ENCODE results near the gene TDRKH. TPM values are rescaled to one million over a fixed set of nuclear protein-coding genes. Genes with fewer than 3 reads are reported as not detected.

Gene TDRKH
- total RNA-seq, 1 donor from 2014 or later, result 15.6 TPM

DNA sequence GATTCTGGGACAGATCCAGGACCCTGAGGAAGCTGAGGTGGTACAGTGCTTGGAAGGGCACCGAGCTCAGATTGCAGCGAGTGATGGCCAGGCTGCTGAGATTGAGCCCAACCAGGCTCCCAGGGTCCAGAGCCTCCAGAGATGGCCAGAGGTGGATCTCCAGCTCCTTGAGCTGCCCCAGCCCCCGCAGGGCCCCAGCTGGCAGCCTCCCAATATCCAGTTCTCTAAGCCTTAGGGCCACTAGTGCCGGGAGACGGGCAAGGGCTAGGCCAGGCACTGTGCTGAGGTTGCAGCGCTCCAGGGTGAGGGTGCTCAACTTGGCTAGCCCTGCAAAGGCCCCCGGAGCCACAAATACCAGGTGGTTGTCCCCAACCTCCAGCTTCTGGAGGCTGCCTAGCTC, 11.5 kb upstream of the TDRKH start:
- no peak for ATAC-seq (ENCODE audit: low read depth)
- H3K4me3 Mint-ChIP-seq, result no peak overlapping the region
- CTCF ChIA-PET, result no interaction called here
- TF ChIP-seq, protein P1, sequence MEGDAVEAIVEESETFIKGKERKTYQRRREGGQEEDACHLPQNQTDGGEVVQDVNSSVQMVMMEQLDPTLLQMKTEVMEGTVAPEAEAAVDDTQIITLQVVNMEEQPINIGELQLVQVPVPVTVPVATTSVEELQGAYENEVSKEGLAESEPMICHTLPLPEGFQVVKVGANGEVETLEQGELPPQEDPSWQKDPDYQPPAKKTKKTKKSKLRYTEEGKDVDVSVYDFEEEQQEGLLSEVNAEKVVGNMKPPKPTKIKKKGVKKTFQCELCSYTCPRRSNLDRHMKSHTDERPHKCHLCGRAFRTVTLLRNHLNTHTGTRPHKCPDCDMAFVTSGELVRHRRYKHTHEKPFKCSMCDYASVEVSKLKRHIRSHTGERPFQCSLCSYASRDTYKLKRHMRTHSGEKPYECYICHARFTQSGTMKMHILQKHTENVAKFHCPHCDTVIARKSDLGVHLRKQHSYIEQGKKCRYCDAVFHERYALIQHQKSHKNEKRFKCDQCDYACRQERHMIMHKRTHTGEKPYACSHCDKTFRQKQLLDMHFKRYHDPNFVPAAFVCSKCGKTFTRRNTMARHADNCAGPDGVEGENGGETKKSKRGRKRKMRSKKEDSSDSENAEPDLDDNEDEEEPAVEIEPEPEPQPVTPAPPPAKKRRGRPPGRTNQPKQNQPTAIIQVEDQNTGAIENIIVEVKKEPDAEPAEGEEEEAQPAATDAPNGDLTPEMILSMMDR (IDR thresholded peaks at IDR 0.05), result no peak
- intact Hi-C loops (cut with micrococcal nuclease), result no loop called here
- peaks cover 7% of the 10 kb centered on the region for H3K27me3 Mint-ChIP-seq
- H3K36me3 Mint-ChIP-seq (ENCODE audit: low read depth), result no peaks in the 10 kb centered on the region
- DNase-seq, result no peak
- no peak overlapping the region for H3K27ac Mint-ChIP-seq
- peaks cover 8% of the 10 kb centered on the region for H3K4me1 Mint-ChIP-seq
- H3K9me3 Mint-ChIP-seq, result no peaks in the 10 kb centered on the region
- POLR2A ChIA-PET, result no interaction called here

DNA sequence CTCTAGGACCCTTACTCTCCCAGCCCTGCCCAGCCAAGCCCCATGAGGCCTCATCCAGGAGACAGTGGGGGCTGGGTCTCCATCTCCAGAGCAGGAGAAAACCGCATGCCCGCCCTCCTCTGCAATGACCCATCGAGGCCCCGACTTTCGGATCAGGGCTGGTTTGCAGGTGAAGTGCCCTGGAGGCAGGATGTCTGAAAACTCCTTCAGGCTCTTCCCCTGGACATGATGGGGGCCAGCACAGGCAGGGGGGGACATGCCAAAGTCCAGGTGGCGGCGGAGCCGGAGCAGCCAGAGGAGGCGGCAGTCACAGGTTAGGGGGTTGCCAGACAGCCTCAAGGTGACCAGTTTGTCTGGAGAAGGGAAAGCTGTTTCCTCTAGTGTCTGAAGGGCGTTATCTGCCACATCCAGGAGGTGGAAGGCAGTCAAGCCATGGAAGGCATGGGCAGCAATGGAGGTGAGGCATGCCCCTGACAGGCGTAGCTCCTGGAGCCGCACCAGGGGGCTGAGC, 11.1 kb upstream of the TDRKH start:
- CTCF ChIA-PET, result no interaction called here
- Mint-ChIP-seq H3K9me3 (no peaks in the 10 kb centered on the region), H3K27ac (no peak overlapping the region), H3K4me1 (peaks cover 8% of the 10 kb centered on the region), H3K4me3 (no peak overlapping the region), H3K36me3 (ENCODE audit: low read depth) (no peaks in the 10 kb centered on the region), H3K27me3 (peaks cover 7% of the 10 kb centered on the region)
- DNase-seq (no peak), ATAC-seq (ENCODE audit: low read depth) (no peak)
- POLR2A ChIA-PET, result interaction anchor here (0.5 kb wide), 1 partner anchor 8 kb away, joined by 8 read pairs; no protein-coding TSS in a partner anchor
- intact Hi-C loops (cut with micrococcal nuclease), result no loop called here
- TF ChIP-seq, protein P1 (IDR thresholded peaks at IDR 0.05), result no peak

DNA sequence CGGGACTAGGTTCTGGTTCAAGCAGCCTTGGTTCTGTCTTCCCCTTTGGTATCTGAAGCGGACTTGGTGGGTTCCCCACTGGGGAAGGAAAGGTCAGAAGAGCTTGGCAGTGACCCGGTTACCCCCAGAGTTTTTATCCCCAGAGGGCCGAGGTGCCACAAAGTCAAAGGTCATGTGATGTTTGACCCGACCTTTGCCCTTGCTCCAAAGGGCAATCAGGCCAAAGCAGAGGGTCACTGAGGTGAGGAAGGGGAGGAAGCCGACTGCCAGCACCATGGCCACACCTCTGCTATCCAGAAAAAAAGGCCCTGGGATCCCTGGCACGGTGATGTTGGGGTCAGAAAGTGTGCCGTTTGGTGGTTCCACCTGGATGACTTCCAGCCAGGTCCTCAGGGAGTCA, 10.5 kb upstream of the TDRKH start:
- TF ChIP-seq, protein P1 (IDR thresholded peaks at IDR 0.05), result no peak
- Mint-ChIP-seq H3K27me3 (peaks cover 7% of the 10 kb centered on the region), H3K4me1 (peaks cover 8% of the 10 kb centered on the region), H3K4me3 (no peak overlapping the region), H3K9me3 (no peaks in the 10 kb centered on the region), H3K36me3 (ENCODE audit: low read depth) (no peaks in the 10 kb centered on the region), H3K27ac (no peak overlapping the region)
- no peak for ATAC-seq (ENCODE audit: low read depth)
- POLR2A ChIA-PET, result no interaction called here
- intact Hi-C loops (cut with micrococcal nuclease), result no loop called here
- no peak for DNase-seq
- CTCF ChIA-PET, result no interaction called here

DNA sequence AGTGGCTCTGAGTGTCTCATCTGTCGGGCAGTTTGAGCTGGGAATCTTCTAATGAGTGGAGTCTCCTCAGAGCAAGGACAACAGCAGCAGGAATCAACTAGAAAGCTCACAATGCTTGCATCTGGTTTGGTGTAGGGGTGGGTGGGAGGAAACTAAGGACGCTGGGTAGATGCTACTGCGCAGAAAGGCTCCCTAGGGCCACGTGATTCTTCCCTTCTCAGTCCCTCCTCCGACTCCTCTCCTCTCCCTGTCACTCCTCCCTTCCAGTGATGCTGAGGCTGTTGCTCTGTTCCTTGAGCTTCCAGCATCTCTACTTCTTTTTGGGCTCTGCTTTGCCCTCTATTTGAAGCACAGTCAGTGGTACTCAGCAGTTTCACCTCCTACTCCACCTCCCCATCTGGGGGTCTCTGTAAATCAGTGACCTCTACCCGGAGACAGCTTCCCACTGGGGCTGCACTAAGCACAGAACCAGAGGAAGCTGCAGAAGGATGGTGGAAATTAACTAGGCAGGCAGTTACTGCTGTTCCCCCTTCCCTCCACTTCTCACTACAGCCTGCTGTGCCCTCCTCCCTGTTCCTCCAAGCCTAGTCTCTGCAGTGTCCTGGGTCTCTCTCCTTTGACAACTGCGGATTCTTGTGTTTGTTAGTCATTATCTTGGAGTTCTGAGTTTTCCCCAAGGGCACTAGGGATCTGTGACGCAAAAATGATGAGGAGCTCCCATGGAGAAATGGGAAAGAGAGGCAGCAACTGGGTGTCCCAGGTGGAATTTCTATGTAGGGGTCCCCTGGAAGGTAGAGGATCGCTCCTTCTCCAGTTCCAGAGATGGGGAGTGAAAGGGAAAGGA, 9.1 kb upstream of the TDRKH start:
- Mint-ChIP-seq H3K9me3 (no peaks in the 10 kb centered on the region), H3K4me3 (no peak overlapping the region), H3K27ac (no peak overlapping the region), H3K27me3 (peaks cover 7% of the 10 kb centered on the region), H3K4me1 (peaks cover 6% of the 10 kb centered on the region), H3K36me3 (ENCODE audit: low read depth) (no peaks in the 10 kb centered on the region)
- ATAC-seq (ENCODE audit: low read depth), result no peak
- ChIA-PET CTCF (no interaction called here), POLR2A (no interaction called here)
- intact Hi-C loops (cut with micrococcal nuclease), result no loop called here
- DNase-seq, result no peak
- TF ChIP-seq, protein P1 (IDR thresholded peaks at IDR 0.05), result no peak

DNA sequence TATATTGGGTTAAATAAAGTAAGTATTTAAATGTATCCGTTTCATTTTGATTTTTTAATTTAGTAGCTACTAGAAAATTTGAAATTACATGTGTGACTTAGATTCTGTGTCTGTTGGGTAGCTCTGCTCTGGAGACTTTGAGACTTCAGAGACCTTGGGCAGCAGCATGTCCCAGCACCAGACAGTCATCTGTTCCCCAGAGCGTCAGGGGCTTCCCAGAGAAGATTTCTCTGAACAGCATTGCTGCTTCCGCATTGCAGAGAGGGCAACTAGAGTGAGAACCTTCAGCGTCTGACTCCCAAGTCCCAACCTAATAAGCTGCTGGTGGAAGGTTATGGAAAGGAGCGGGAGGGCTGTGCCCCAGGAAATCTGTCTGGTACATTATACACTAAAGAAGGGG, 8.3 kb upstream of the TDRKH start:
- H3K27ac Mint-ChIP-seq, result no peak overlapping the region
- POLR2A ChIA-PET, result no interaction called here
- no peaks in the 10 kb centered on the region for H3K4me1 Mint-ChIP-seq
- DNase-seq (no peak), ATAC-seq (ENCODE audit: low read depth) (no peak)
- CTCF ChIA-PET, result no interaction called here
- no peaks in the 10 kb centered on the region for H3K36me3 Mint-ChIP-seq (ENCODE audit: low read depth)
- TF ChIP-seq, protein P1 (IDR thresholded peaks at IDR 0.05), result no peak
- peaks cover 7% of the 10 kb centered on the region for H3K27me3 Mint-ChIP-seq
- intact Hi-C loops (cut with micrococcal nuclease), result no loop called here
- H3K9me3 Mint-ChIP-seq, result no peaks in the 10 kb centered on the region
- no peak overlapping the region for H3K4me3 Mint-ChIP-seq

All from activated B cell treated with CpG ODN at 0.5 μM for 24 hours (primary cell).